ENCODE measurements around the gene PPM1H.
"Not testable (repeated sequence)": the region's sequence is repeated elsewhere in the genome, so short reads cannot be mapped to it uniquely, and the experiment has no call there.

Gene PPM1H, protein sequence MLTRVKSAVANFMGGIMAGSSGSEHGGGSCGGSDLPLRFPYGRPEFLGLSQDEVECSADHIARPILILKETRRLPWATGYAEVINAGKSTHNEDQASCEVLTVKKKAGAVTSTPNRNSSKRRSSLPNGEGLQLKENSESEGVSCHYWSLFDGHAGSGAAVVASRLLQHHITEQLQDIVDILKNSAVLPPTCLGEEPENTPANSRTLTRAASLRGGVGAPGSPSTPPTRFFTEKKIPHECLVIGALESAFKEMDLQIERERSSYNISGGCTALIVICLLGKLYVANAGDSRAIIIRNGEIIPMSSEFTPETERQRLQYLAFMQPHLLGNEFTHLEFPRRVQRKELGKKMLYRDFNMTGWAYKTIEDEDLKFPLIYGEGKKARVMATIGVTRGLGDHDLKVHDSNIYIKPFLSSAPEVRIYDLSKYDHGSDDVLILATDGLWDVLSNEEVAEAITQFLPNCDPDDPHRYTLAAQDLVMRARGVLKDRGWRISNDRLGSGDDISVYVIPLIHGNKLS

DNA sequence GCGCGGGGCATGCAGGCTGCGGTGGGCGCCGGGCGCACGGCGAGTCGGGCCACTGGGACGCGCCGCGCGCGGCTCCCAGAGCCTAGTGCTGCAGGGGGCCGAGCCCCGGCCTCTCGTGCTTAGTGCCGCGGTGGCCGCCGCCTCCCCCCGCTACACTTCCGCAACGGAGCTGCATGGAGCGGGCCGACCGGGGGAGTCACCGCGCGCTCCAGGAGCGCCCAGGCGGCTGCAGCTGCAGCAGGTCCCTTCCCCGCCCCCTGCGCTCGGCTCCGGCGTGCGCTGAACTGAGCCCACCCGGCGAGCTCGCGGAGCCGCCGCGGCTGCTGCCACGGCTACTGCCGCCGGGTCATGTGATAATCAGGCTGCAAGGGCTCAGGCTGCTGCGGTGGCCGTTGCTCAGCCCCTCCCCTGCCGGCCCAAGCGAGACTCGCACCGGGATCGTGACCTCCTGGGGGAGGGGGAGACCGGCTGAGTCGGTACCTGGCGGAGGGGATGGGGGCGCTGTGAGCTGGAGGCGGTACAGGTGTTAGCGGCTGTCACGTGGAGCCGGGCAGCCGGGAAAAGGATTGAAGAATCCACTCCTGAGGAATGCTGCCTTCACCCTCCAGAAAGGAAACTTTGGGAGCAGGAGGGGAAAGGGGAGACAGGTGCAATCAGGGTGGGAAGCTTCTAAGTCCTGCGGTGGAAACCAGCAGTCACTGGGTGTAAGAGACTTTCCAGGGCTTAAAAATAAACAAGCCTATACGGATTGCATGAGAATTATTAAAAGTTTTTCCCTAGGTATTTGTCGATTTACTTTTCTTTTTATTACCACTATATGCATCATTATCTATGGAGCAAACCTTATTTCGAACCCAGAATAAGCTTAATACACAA is at the start of gene PPM1H:
TSS of gene PPM1H (minus strand) at position 352 of the 876 bp plus-strand sequence. CDS start 414 bp downstream, outside the sequence.
- peak; percentile 72 for DNase-seq (ENCODE audit: low spot score)

DNA sequence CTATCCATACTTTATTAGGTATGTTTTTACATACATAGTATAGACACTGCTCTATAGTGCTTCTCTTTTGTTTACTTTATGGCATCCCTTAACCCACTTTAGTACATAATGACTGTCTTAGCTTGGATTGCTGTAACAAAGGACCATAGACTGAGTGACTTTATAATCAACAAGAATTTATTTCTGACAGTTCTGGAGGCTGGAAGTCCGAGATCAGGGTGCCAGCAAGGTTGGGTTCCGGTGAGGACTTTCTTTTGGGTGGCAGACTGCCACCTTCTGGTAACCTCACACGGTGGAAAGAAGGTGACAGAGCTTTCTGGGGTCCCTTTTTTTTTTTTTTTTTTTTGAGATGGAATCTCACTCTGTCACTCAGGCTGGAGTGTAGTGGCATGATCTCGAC is 48.6 kb upstream of the PPM1H start:
- DNase-seq (ENCODE audit: low spot score), result no peak

- DNase-seq (ENCODE audit: low spot score), result no peak
These were observed 43.8 kb upstream of the PPM1H start for GRCh38 chr12:62978768-62979167.

DNA sequence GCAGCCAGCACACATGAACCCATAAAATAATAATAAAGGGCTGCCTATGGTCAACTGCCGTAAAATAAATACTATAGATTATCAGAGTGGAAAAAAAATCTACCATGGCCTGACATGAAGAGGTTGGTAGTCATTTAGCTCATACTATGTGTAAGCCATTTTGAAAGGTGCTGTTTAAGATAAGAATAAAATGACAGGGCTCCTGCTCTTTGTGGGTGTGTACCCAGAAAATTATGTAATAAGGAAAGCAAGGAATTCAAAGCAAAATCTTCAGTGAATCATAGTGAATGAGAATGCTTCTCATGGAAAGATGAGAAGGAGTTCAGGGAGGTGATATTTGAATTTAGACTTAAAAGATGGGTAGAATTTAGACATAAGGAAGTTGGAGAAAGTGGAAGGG is 42.9 kb upstream of the PPM1H start:
- DNase-seq (ENCODE audit: low spot score), result no peak

- DNase-seq (ENCODE audit: low spot score), result no peak
These were observed 42.5 kb upstream of the PPM1H start for GRCh38 chr12:62977418-62977817.

DNA sequence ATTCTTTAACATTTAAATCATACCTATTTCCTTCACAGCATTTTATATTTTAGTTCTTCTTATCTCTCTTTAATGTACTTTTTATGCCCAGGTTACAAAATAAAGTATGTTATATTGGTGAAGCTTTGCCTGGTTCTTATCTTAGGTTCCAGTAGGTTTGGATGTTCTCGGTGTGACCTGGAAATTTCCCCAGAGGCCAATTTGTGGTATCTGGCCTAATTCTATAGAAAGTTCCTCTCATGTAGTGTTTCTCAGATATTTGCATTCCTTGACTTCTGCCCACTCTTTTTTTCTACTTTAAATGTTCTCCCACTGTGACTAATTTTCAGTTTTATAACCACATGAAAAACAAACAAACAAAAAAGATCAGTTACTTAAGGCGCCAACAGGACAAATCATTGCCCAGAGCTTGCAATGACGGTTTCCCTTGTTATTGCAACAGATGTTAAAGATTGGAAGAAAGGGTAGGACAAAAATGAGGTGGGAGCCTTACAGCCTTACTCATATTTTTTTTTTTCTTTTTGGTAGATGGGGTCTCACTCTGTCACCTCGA is 41.2 kb upstream of the PPM1H start:
- DNase-seq (ENCODE audit: low spot score), result no peak

DNA sequence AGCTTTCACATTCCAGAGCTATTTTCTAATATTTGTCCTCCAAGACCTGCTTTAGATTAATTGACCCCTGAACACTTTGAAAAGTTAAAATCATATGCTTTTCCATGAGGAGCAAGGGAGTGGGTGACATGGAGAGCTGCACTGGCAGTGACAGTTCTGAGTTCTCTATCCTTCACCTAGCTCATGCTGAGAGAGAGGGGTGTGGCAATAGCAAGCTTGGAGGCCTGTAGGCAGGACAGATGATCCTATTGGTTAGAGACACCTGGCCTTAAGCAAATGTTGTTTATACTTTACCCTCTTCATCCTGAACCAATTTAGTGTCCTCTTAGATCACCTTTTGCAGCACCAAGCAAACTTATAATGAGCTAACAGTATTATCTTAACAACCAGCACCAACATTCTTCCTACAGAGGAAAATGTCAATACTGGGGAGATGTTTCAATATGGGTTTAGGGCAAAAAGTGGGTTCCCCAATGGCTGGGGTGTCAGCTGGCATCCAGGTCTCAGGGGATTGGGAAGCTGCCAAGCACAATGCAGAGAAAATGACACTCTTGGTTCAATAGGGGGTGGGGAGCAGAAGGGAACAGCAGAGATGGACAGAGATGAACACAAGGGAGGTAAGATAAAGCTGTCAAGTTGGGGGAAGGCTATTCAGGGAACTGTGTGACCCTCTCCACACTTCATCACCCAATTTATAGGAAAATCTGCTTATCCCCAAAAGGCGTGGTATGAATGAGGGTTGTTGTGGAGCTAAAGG is 37.0 kb upstream of the PPM1H start:
- DNase-seq (ENCODE audit: low spot score), result no peak

DNA sequence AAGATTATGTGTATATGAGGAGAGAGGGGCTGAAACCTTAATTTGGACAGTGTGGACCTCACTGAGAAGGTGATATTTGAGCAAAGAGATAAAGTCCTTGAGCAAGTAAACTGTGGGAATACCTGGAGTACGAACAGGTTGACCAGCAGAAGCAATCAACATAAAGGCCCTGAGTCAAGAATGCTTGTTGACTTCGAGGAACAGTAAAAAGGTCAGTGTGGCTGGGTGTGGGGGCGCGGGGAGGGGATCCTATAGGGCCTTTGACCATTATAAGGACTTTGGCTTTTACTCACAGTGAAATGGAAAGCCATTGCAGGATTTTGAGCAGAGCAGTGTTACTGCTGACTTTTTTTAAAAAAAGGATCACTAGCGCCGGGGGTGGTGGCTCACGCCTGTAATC is 34.7 kb upstream of the PPM1H start:
- DNase-seq (ENCODE audit: low spot score), result no peak

- DNase-seq (ENCODE audit: low spot score), result no peak
These were observed 32.8 kb upstream of the PPM1H start for GRCh38 chr12:62967701-62968100.

GRCh38 chr12:62966990-62967506 is 32.1 kb upstream of the PPM1H start:
- DNase-seq (ENCODE audit: low spot score), result no peak

- DNase-seq (ENCODE audit: low spot score), result not testable (repeated sequence)
These were observed 31.6 kb upstream of the PPM1H start for GRCh38 chr12:62966446-62966989.

- not testable (repeated sequence) for DNase-seq (ENCODE audit: low spot score)
These were observed 30.8 kb upstream of the PPM1H start for GRCh38 chr12:62965700-62966099.

DNA sequence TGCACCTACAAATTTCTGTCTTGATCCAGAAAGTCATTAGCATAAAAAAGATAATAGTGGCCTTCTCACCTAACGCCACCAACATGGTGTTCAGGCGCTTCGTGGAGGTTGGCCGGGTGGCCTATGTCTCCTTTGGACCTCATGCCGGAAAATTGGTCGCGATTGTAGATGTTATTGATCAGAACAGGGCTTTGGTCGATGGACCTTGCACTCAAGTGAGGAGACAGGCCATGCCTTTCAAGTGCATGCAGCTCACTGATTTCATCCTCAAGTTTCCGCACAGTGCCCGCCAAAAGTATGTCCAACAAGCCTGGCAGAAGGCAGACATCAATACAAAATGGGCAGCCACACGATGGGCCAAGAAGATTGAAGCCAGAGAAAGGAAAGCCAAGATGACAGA is 30.3 kb upstream of the PPM1H start:
- not testable (repeated sequence) for DNase-seq (ENCODE audit: low spot score)

DNA sequence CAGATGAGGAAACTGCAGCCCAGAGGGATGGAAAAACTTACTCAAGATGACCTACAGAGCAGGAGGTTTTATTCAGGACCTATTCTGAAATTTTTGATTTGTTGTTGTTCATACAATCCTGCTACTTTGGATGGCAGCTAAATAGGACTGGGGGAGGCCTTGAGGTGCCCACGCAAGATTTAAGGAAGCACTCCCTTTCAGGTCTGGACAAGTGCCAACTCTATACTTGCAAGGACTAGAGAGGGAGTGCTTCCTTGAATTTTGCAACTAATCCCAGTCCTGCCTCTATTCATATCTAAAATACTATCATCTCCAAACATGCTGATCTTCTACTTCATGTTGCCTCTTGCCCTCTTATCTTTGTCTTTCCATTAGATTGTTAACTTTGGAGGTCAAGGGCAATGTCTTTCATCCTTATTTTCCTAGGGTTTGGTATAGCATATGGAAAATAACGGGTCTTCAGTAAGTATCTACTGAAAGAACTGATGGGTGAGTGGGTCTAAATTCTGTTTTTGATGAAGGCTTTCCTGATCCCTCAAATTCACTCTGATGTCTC is 28.6 kb upstream of the PPM1H start:
- DNase-seq (ENCODE audit: low spot score), result no peak

DNA sequence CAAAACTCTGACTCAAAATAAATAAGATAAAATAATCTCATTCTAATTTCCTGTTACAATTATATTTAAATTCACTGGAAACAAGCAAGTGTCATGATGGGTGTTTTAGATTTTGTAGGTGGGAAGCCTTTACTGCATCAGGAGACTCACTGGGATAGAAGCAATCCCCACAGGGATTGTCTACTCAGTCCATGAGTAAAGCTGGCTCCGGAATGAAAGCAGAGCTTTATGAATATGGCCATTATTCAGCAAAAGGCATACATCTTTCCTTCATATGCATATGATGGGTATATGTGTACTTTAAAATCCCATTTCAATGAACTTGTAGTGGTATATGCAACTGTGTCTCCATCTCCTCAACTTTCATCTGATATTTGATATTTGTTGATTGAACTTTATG is 25.4 kb upstream of the PPM1H start:
- no peak for DNase-seq (ENCODE audit: low spot score)

DNA sequence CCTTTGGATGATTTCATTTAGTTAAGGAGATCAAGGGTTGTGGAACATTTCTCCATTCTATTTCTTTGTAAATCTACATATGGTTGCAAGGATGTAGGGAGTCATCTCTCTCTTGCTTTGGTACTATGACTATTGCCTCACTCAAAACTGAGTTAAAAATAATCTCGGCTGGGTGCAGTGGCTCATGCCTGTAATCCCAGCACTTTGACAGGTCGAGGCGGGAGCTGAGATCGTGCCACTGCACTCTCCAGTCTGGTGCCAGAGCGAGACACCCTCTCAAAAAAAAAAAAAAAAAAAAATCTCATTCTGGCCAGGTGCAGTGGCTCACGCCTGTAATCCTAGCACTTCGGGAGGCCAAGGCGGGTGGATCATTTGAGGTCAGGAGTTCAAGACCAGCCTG is 24.8 kb upstream of the PPM1H start:
- no peak for DNase-seq (ENCODE audit: low spot score)

- DNase-seq (ENCODE audit: low spot score), result no peak
These were observed 22.4 kb upstream of the PPM1H start for GRCh38 chr12:62957233-62957953.

DNA sequence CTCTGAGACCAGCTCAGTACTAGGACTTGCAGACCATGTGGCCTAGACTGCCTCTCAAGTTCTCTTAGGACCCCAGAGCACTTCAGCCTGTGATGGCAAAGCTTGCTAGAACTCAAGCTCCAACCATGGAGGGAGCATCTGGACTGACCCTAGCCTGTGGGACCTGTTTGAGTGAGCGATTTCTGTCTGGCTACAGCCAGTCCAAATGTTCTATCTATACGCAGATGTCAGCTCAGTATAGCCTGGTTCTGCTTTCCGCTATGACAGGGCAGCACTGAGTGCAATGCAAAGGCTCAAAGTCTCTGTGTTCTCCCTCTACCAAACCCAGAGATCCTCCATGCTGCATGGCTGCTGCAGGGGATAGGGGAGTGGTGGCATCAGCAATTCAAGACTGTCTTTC is 20.7 kb upstream of the PPM1H start:
- DNase-seq (ENCODE audit: low spot score), result no peak

DNA sequence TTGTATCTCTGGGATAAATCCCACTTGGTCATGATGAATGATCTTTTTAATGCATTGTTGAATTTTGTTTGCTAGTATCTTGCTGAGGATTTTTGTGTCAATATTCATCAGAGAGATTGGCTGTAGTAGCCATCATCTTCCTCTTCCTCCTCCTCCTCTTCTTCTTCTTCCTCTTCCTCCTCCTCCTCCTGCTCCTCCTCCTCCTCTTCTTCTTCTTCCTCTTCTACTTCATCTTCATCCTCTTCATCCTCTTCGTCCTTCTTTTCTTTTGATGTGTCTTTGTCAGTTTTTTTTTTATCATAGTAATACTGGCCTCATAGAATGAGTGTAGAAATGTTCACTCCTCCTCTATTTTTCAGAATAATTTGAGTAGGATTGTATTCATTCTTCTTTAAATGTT is 15.4 kb upstream of the PPM1H start:
- no peak for DNase-seq (ENCODE audit: low spot score)

GRCh38 chr12:62948123-62948522 is 13.2 kb upstream of the PPM1H start:
- no peak for DNase-seq (ENCODE audit: low spot score)
